Panc1 (cell line): ENCODE results near the gene AGAP1.

Experiments used
- POLR2AphosphoS5 ChIP-seq: IDR thresholded peaks from 2 replicates; pipeline ENCODE4 v1.6.1; 2012; ENCODE audit warnings: mild to moderate bottlenecking, low read depth, low read length, moderate library complexity
- SIN3A ChIP-seq: IDR thresholded peaks from 2 replicates; pipeline ENCODE4 v1.6.1; 2012; ENCODE audit warnings: low read depth, mild to moderate bottlenecking, low read length, moderate library complexity, borderline replicate concordance; ENCODE audit not compliant: insufficient read depth
- TF ChIP-seq, protein P1 (sequence below): fragments of 450-650 bp; IDR thresholded peaks from 2 replicates; pipeline ENCODE4 v1.5.1; 2017; ENCODE audit warnings: mild to moderate bottlenecking
- TF ChIP-seq, protein P2 (sequence below), 2 experiments: IDR thresholded peaks; 2 replicates each; pipeline ENCODE4 v1.6.1; 2011 to 2012; ENCODE audit warnings: low read depth in 2 of 2, control low read depth in 1 of 2, low read length in 1 of 2, mild to moderate bottlenecking in 1 of 2, moderate library complexity in 1 of 2; ENCODE audit not compliant: insufficient read depth in 1 of 2

DNA sequence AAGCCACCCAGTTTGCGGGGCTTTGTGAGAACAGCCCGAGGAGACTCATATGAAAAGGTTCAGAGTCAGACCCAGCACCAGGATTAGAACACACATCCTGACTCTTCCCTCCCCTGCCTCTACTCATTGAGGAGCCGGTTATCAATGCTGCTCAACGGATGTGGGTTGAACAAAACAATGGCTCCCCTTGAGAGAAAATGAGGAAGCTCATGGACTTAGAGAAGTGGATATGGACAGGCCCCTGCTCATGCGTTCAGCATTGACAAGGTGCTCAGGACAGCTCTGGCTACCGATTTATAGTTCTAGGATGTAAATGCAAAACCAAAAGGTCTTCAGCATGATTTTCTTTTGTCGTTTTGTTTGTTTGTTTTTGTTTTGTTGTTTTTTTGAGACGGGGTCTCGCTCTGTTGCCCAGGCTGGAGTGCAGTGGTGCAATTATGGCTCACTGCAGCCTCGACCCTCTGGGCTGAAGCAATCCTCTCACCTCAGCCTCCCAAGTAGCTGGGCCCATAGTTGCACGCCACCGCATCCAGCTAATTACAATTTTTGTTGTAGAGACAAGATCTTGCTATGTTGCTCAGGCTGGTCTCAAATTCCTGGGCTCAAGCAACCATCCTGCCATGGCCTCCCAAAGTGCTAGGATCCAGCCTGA, 32.0 kb upstream of the AGAP1 start:
- TF ChIP-seq POLR2AphosphoS5, result no peak
- TF ChIP-seq, protein P1, sequence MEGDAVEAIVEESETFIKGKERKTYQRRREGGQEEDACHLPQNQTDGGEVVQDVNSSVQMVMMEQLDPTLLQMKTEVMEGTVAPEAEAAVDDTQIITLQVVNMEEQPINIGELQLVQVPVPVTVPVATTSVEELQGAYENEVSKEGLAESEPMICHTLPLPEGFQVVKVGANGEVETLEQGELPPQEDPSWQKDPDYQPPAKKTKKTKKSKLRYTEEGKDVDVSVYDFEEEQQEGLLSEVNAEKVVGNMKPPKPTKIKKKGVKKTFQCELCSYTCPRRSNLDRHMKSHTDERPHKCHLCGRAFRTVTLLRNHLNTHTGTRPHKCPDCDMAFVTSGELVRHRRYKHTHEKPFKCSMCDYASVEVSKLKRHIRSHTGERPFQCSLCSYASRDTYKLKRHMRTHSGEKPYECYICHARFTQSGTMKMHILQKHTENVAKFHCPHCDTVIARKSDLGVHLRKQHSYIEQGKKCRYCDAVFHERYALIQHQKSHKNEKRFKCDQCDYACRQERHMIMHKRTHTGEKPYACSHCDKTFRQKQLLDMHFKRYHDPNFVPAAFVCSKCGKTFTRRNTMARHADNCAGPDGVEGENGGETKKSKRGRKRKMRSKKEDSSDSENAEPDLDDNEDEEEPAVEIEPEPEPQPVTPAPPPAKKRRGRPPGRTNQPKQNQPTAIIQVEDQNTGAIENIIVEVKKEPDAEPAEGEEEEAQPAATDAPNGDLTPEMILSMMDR, result no peak
- TF ChIP-seq SIN3A, result no peak
- TF ChIP-seq, protein P2, sequence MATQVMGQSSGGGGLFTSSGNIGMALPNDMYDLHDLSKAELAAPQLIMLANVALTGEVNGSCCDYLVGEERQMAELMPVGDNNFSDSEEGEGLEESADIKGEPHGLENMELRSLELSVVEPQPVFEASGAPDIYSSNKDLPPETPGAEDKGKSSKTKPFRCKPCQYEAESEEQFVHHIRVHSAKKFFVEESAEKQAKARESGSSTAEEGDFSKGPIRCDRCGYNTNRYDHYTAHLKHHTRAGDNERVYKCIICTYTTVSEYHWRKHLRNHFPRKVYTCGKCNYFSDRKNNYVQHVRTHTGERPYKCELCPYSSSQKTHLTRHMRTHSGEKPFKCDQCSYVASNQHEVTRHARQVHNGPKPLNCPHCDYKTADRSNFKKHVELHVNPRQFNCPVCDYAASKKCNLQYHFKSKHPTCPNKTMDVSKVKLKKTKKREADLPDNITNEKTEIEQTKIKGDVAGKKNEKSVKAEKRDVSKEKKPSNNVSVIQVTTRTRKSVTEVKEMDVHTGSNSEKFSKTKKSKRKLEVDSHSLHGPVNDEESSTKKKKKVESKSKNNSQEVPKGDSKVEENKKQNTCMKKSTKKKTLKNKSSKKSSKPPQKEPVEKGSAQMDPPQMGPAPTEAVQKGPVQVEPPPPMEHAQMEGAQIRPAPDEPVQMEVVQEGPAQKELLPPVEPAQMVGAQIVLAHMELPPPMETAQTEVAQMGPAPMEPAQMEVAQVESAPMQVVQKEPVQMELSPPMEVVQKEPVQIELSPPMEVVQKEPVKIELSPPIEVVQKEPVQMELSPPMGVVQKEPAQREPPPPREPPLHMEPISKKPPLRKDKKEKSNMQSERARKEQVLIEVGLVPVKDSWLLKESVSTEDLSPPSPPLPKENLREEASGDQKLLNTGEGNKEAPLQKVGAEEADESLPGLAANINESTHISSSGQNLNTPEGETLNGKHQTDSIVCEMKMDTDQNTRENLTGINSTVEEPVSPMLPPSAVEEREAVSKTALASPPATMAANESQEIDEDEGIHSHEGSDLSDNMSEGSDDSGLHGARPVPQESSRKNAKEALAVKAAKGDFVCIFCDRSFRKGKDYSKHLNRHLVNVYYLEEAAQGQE (IDR thresholded peaks at IDR 0.05; ENCODE audit: insufficient read depth in 1 of 2, low read depth in 2 of 2, low read length in 1 of 2), result no peak
